HG02759 (cell line): ENCODE data around the gene HCK.
"Not testable (repeated sequence)": the region's sequence is repeated elsewhere in the genome, so short reads cannot be mapped to it uniquely, and the experiment has no call there.

Experiments
- ATAC-seq: cut with Tn5 transposase; IDR thresholded peaks from one replicate; pipeline ENCODE4 v1.9.1; 2021; ENCODE audit warnings: mild to moderate bottlenecking, moderate library complexity; ENCODE audit not compliant: unreplicated experiment

HCK gene

DNA sequence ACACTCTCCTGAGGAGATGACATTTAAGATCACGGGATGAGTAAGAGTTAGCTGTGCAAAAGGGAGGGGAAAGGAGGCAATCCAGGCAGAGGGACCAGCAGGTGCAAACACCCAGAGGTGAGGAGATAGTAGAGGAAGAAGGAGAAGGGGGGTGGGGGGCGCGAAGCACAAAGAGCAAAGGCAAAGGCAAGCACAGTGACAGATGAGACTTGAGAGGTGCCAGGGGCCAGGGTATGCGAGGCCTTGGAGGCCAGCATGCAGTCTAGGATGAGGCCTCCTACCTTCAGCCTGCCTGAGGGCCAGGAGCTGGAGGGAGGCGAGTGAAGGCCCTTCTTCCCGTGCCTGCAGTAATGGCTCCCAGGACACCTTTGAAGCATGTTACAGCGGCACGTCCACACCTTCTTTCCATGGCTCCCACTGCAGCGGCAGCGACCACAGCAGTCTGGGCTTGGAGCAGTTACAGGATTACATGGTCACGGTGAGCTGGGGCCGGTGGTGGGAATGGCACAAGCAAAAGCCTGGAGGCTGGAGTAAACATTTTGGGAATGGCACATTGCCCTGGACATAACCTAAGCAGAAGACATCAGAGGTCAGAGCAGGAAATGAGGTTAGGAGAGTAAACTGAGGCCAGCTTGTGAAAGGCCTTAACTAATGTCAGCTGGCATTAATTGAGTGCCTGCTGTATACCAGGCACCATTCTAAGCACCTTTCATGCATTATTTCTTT lies 23.2 kb upstream of the HCK start:
- ATAC-seq = no peak

DNA sequence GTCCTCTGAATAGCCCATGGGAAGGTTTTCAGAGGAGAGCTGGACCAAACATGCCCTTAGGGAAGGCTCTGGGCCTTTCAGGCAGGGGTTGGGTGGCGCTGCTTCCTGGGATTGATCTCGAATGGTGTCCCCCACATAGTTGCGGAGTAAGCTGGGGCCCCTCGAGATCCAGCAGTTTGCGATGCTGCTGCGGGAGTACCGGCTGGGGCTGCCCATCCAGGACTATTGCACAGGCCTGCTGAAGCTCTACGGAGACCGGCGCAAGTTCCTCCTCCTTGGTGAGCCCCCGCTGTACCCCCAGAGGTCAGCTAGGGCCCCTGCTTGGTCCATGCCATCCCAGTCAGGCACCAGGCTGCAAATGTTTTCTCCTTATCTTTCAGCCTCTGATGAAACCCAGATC lies 22.5 kb upstream of the HCK start:
- no peak for ATAC-seq

DNA sequence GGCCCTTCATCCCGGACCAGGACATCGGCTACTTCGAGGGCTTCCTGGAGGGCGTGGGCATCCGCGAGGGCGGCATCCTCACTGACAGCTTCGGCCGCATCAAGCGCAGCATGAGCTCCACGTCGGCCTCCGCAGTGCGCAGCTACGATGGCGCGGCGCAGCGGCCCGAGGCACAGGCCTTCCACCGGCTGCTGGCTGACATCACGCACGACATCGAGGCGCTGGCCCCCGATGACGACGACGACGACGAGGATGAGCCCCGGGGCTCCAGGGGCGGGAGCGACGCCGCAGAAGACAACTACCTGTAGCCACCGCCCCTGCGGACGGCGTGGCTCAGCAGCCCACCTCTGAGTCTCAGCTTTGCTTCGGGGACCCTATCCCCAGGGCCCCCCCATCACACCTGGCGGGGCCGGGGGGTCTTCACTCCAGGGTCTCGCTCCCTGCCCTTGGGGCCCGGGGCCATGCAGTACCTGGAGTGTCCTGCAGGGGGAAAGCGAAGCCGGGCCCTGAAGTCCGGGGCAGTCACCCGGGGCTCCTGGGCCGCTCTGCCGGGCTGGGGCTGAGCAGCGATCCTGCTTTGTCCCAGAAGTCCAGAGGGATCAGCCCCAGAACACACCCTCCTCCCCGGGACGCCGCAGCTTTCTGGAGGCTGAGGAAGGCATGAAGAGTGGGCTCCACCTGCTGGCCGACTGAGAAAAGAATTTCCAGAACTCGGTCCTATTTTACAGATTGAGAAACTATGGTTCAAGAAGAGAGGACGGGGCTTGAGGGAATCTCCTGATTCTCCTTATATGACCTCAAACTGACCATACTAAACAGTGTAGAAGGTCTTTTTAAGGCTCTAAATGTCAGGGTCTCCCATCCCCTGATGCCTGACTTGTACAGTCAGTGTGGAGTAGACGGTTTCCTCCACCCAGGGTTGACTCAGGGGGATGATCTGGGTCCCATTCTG lies 20.8 kb upstream of the HCK start:
- no peak for ATAC-seq

DNA sequence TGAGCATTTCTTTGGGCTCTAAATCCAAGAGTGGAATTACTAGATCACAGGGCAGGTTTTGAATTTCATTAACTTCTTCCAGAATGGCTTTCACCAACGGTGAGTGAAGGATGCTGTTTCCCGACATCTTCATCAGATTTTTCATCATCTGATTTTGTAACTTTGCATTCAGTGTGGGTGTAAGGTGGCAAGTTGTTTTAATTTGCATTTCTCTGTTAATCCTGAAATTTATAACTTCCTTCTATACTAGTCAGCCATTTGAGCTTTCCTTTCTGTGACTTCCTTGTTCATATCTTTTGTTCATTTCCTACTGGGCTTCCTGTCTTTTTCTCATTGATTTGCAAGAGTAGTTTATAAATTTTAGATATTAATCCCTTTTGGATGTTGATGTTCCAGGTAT lies 18.7 kb upstream of the HCK start:
- ATAC-seq = no peak

DNA sequence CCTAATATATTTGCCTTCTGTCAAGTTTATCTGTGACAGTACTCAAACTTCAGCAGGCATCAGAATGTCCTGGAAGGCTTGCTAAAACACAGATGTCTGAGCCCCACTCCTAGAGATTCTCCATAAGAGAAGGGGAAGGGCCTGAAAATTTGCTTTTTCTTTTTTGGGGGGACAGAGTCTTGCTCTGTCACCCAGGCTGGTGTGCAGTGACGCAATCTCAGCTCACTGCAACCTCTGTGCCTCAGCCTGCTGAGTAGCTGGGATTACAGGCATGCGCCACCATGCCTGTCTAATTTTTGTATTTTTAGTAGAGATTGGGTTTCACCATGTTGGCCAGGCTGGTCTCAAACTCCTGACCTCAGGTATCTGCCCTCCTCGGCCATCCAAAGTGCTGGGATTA lies 18.3 kb upstream of the HCK start:
- ATAC-seq = not testable (repeated sequence)

DNA sequence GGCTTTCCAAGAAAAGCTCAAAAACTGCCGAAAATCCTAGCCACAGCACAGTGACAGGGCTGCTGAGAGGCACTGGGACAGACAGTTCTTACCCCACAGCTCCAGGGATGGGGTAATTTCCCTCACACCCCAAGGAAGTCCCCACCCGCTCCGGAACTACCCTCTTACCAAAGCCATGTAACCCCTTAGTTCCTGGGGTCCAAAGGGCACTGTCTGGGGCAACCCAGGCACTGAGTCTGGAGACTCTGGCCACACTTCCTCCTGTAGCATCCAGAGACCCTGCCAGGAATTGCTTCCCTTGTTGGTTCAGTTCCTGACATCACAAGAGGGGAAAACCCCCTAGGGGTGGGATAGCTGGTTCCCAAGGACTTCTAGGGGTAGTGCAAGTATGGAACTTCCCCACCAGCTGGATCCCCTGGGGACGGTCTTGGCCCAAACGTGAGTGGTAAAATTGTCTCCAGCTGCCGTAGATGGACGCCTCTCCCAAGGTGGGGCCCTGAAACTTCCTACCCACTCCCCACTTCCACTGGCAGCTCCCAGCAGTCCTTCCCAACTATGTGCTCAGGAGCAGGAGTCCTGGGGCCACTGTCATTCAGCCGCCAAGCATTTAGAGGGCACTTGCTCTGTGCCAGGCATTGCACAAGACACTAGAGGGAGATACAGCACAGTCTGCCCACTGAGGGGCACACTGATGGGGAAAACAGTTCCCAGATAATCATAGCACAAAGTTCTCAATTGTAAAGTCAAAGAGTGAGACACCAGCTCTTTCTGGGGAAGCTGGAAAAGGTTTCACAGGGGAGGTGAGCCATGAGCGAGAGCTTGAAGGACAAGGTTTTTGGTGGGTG lies 17.2 kb upstream of the HCK start:
- ATAC-seq = no peak

DNA sequence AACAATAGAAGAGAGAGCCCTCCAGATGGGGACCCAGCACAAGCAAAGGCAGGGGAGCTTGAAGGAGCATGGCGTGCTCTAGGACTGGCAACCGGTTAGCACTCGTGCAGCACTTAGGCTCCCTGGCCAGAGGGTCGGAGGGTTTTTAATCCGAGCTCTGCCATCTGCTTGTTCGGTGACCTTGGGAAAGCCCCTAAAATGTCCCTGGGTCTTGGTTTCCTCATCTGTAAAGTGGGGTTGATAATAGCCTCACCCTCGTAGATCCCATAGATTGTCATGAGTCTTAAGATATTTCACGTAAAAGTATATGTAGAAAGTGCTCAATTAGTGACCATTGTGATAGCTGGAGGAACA lies 16.6 kb upstream of the HCK start:
- ATAC-seq = no peak

DNA sequence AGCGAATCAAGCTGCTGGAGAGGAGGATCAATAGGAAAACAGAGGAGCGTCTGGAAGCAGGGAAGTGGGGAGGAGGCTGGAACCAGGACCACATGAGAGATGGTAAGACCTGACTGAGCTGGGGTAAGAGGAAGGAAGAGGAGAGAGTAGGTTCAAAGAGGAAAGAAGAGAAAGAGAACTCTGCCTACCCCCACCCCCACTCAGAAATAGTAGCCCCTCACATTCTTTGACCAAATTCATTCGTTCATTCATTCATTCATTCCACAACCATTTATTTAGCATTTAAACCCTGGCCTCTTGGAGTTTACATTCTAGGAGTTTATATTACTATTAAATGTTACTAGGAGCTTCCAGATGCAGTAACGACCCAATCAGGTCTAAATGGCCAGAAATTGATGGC lies 15.8 kb upstream of the HCK start:
- no peak for ATAC-seq

DNA sequence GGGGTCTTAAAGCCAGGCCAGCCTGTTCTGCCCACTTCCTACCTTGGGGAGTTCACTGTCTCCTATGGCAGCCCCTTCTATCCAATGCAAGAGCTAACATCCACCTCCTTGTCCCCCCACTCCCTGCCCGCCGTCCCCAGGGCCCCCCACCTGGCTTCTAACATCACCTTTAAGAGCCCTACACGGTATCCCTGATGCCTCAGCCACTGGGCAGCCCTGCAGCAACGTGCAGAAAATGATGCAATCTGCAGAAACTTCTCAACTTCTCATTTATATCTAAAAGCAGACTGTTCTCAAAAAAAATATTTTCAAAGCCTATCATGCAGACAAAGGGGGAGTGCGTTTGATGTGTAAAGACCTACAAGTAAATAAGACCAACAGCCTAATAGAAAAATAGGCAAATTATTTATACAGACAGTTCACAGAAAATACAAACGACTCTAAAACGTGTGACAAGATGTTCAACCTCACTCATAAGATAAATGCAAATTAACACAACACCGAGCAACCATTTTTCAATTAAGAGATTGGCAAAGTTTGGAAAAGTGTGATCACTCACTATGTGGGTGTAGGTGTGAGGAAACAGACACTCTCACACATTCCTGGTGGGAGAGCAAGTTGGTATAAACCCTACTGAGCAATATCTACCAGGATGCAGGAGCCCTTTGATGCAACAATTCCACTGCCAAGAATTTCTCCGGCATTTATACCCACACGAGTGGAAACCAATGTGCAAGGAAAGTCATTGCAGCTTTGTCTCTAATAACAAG lies 15.1 kb upstream of the HCK start:
- no peak for ATAC-seq

DNA sequence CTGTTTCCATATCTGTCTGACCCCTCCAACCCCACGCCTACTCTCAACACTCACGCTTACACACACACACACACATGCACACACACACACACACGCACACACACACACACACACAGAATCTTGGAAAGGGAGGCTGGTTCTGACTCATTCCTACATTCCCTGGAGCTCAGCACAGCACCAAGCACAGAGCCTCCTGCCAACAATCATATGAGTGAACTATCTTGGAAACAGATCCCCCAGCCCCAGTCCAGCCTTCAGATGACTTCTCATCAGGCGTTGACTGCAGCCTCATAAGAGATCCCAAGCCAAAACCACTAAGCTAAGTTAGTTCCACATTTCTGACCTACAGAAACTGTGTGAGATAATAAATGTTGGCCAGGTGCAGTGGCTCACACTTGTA lies 14.1 kb upstream of the HCK start:
- ATAC-seq = no peak

DNA sequence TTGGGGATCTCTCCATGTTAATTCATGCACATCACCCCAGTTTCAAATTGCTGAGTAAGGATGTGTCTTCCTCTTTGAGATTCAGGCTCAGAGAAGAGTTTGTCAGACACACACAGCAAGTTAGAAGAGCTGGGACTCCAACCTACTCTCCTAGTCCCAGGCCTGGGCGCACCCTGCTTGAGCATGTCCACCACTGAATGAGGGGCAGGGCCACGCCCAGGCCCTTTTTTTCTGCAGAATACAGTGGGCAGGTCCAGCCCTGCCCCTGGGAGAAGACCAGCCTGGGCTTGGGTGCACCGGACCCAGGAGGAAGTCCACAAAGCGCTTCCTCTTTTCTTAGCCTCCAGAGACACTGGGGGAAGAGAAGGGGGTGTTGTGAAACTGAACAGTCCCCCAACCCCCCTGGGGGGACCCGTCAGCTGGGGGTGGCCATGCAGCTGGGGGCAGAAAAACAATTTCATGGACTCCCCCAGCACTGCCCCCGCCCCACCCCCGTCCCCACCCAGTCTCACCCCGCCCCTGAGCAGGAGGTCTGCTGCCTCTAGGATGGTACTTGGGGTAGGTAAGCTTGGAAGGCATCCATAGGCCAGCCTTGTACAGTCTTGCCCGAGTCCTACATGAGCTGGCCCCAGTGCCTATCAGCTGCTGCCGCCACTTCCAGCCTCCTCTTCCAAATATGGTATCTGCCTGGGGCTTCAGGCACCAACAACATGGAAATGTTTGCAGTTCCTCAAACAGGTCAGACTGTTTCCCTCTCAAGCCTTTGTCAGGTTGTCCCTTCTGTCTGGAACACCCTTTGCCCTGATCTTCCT lies 11.7 kb upstream of the HCK start:
- peak; percentile 73 for ATAC-seq

DNA sequence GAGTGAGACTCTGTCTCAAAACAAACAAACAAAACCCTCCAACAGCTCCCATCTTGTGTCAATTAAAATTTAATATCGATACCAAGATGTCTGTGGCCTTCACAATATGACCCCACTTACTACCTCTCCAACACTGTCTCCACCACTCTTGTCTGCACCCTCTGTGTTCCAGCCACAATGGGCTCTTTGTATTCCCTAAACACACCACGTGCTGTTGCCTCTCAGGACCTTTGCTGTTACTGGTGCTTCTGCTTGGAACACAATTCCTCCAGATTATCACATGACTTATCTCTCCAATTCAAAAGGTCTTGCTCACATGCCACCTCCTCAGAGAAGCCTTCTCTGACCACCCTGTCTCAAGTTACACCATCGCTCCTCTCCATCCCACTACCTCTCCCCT lies 6.0 kb upstream of the HCK start:
- ATAC-seq = no peak

DNA sequence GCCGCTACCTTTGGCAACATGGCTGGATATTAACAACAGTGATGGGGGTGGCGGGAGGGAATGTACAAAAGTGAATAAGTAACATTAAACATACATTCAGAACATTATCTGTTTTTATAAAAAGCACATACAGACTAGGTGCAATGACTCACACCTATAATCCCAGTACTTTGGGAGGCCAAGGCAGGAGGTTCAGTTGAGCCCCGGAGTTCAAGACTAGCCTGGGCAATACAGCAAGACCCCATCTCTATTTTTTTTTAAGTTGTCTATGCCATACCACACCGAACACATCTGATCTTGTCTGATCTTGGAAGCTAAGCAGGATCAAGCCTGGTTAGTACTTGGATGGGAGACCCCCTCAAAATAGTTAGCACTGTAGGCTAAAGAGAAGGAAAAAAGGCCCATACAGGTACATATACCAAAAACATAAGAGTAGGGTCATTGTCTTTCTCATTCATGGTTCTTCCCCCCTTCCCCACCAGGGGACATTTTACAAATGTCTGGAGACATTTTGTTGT lies 1.7 kb upstream of the HCK start:
- ATAC-seq = no peak

DNA sequence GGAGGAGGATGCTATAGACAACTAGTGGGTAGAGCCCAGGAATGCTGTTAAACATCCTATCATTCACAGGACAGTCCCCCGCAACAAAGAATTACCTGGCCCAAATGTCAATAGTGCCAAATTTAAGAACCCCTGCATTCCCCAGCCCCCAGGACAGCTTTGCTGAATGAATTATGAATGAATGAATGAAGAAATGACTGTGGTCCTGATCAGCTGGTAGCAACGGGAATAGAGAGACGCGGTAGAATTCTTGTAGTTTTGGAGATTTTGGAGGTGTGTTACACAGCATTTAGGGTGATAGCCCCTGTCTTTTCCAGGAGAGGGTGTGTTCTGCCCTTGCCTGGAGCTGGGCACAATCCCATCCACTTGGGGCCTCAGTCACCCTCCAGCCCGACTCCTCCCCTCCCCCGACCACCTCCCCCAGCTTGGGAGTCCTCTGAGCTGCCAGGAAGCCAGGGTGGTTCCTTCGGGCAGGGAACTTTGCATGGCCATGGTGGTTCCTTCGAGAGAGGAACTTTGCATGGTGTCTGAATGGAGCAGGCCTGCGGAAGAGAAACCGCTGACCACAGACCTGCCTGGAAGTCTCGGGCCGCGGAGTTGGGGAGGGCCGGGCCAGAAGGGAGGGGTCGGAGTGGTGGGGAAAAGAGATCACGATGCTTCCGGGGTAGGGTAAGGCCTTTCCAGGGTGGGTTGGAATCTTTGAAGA lies 1.0 kb upstream of the HCK start:
- no peak for ATAC-seq

DNA sequence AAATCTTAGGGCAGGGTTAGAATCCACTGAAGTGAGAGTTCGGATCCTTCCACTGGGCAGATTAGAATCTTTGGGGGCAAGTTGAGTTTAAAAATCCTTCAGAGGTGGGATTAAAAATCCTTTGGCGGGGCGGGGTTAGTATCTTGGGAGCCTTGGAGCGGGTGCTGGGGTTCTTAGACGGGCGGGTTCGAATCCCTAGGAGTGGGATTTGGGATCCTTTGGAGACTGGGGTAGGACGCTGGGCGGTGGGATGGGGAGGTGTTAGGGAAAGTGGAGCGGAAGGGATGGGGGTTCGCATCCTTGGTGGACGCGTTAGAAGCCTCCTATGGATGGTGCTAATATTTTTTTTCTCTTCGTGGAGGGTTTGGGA lies 337 bp upstream of the HCK start:
- no peak for ATAC-seq

DNA sequence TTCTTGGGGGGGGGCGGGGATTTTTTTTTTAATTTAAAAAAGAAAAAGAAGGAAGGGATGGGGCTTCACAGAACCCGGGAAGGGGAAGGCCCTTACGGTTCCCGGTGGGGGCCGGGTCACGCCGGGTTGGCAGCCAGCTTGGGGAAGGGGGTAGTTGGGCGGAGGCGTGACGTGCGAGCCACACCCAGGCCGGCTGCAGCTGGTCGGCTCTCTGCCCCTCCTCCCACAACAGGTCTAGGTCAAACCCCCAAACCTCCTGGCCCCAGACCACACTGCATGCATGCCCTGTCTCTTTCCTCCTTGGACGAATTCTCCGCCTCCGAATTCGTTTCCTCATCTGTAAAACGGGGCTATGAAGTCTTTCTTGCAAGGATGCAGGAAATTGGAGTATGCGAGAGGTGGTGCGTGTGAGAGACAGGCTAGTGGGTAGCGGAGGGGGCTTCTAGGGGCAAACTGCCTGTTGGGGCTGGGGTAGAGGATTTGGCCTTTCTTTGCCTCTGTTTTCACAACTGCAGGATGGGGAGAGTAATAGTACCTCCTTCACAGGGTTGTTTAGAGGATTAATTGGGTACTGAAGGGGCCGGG lies 828 bp downstream of the HCK start:
- ATAC-seq = peak; percentile 40

DNA sequence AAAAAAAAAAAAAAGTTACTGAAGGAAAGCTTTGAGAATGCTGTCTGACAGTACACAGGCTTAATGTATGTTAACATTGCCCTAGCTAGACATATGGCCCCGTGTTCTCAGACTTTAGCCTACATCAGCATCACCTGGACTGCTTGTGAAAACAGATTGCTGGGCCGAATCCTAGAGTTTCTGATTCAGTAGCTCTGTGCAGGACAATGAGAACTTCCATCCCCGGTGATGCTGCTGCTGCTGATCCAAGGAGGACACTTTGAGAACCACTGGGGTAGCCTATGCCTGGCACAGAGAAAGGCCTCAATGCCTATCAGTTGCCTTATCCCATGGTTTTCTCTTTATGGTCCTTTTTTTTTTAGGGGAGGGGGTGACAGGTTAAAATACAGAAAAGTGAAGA lies 1.6 kb downstream of the HCK start:
- ATAC-seq = no peak

DNA sequence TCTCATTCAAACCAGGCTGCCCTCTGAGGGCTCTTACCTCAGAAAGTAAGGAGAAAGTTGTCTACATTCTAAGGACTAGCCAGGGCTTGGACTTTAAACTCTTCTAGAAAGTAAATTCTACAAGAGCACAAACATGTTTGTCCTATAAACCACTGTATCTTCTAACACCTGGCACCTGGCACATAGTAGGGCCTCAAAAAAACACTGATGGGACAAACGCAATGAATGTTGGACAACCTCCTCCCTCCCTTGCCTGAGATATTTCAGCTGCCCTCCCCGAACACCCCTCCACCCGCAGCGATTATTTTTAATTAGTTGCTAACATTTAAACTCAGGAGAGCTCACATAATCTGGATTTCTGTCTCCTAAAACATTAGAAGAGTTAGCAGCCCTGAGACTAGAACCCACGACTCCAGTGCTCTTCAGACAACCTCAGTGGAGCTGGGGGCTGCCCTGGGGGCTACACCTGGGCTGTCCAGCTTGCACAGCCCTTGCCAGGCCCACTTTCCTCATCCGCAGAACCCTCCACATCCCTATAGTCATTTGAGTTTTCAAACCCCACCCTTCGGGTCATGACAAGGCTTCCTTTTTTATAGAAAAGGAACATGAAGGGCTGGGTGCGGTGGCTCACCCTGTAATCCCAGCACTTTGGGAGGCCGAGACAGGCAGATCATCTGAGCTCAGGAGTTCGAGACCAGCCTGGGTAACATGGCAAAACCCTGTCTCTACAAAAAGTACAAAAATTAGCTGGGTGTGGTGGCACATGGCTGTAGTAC lies 4.9 kb downstream of the HCK start:
- no peak for ATAC-seq
